ENCODE measurements around the gene NKAIN2.
"Not testable (repeated sequence)": the region's sequence is repeated elsewhere in the genome, so short reads cannot be mapped to it uniquely, and the experiment has no call there.

Gene NKAIN2

DNA sequence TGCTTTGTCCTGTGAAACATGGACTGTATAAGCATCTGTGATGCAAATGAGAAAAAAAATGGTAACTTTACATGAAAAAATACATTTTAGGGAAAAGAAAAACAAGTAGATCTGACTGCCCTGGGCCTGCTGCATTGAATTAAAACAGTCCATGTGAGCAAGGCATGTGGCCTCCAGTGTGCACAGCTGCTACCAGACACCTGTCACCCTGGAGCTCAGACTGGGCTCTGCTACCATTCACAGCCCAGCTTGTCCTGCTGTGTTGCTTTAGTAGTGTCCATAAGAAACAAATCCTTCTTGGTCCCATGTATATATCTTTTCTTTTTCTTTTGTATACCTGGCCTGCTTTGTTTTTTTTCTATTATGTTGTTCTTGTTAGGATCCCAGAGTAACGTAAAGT is 315.9 kb downstream of the NKAIN2 start:
- no peak for DNase-seq

DNA sequence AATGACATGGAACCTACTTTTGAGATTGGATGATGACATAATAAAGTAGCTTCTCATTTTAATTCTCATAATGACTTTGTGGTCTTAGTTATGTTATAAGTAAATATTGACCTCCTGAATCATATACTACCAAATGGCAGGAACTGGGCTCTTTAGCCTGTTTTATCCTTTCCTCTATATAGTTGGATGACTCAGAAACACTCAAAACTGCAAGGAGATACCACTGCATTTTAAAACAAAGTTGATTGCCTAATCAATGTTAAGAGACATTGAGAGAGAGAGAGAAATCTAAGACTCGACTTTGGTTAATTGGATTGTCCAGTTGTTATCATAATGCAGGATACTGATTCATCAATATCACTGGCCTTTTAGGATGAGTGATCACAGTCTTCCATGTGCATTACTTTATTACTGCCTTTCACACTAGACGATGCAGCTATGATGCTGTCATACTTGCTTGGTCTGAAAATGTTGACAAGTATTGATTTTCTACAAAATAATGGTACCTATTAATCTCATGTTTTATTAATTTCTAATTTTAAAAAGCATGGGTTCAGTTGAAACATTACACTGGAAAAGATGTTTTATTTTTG is 320.0 kb downstream of the NKAIN2 start:
- no peak for DNase-seq

DNA sequence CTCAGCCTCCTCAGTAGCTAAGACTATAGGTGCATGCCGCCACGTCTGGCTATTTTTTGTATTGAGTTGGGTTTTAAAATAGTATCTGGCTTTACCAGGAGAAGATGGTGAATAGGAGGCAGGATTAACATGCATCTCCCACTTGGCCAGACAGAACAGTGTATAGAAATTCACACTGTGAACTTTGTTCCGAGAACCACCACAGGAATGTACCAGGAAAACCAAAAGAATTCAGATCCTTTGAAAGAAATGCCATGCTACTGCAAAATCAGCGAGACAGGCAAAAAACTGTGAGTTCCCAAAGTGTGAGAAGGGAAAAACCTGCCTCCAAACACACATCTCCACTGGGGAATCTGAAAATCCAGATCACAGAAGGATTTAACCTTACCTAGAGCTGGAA is 327.6 kb downstream of the NKAIN2 start:
- DNase-seq = no peak

DNA sequence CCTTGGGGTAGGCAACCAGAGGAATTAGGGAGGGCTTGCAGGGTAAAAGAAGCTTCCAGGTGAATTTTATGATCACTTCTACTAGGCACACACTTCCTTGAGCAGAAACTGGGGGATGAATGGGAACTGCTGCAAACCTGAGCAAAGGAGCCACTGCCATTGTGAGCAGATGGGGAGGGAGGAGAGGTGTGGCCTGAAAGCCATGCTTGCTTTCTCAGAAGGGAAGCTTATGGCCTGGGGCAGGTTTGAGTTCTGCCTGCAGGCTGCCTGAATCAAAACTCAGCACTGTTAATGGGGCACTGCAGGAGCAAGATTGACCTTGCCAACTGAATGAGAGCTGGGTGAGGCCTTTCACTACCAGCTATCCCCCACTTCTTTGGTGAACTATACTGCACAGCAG is 328.1 kb downstream of the NKAIN2 start:
- no peak for DNase-seq

DNA sequence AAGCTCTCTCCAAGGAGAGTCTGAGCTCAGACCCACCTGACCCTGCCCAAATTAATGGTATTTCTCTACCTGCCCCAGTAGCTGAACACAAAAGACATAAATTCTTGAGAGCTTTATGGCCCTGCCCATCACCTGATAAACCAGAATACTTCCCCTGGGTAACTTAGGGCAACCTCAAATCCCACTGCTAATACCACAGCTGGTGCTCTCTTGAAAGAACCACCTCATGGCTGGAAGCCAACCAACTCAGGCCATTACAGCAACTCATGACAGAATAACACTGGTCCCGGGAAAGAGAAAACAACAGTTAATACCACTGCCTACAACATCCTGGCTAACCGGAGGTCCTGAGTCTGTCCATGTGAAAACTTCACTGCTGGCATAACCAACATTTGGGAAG is 328.6 kb downstream of the NKAIN2 start:
- no peak for DNase-seq

DNA sequence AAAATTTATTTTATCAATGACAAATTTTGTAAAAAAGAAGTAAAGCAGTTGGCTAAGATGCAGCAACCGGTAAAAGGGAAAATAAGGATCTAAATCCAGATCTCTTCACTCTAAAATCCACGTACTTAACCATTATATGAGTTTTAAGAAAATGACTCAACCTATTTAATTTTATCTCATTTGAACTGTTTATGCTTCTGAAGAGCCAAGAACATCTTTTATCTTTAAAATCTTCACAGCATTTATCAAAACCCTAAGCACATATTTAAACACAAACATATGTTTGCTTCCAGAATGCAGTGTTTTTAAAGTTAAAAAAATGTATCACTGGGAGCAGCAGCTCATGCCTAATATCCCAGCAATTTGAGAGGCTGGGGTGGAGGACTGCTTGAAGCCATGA is 339.2 kb downstream of the NKAIN2 start:
- no peak for DNase-seq

DNA sequence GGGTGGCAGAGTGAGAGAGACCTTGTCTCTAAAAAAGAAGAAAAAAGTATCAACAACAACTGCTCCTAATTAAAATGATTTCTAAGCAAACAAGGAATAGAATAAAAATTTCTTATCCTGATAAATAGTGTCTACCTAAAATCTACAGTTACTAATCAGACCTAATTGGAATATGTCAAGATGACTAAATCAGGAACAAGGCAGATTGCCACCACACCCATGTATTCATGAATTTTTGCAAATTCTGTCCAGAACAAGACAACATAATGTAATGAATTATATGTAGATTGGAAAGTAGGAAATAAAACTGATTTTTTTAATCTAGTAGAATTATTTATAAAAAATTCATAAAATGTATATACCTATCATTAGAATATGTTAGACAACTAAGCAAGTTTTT is 339.8 kb downstream of the NKAIN2 start:
- DNase-seq = no peak

DNA sequence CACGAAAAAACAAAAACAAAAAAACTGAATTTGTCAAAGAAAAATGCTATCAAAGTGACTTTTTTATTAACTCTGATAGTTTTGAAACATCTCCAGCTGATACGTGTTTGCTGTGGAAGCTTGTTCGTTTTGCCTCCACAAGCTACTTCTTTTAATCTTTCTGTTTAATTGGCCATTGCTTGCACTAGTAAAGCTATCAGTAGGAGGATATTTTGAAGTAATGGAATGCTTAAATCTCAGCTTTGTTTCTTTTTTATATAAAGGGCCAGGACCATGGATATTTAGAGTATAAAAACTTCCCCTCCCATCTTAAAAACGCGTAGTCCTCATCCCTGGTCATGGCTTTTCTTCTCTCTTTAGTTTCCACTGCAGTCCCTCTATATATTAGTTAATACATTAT is 344.0 kb downstream of the NKAIN2 start:
- DNase-seq = no peak

DNA sequence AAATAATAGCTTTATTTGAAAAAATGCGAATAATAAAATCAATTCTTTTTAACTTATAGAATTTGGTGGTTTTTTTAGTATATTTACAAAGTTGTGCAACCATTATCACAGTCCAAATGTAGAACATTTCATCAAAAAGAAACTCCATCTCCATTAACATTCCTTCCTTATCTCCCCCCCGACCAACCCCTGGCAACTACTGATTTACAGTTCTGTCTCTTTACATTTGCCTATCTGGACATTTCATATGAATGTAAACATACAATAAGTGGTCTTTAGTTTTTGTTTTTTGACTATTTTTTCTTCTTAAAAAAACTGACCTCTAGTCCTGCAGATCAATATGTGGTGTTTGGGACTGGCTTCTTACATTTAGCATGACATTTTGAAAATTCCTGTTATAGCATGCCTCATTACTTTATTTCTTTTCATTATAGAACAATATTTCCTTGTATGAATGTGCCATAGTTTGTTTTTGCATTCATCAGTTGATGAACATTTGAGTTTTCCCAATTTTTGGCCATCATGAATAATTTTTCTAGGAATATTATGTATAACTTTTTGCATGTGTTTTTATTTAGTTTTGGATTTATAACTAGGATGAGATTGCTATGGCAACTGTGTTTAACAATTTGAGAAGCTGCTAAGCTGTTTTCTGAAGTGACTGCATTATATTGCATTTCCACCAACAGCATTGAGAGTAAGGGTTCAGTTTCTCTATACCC is 344.7 kb downstream of the NKAIN2 start:
- no peak for DNase-seq

DNA sequence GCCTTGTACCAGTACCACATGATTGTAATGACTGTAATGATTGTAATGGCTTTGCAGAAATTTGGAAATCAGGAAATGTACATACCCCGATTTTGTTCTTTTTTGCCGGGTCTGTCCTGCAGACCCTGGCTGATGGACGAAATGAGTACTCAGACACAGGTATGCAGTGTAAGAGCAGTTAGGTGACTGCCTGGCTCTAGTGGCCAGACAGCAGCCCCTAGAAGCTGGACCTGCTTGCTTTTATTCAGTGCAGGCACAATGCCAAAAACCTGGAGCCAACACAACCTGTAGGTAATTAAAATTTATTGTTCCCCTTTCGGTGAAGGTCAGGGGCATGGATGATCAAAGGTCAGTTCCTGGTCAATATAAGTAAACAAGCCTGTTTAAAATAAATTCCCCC is 346.0 kb downstream of the NKAIN2 start:
- no peak for DNase-seq

DNA sequence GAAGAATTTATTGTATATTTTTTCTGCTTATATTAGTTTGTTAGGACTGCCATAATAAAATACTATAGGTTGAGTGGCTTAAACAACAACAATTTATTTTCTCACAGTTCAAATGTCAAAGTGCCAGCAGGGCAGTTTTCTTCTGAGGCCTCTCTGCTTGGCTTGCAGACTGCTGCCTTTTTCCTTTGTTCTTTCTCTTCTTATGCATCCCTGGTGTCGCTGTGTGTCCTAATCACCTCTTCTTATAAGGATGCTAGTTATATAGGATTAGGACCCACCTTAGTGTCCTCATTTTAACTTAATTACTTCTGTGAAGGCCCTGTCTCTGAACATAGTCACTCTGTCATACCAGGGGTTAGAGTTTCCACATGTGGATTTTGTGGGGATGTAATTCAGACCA is 354.4 kb downstream of the NKAIN2 start:
- no peak for DNase-seq

DNA sequence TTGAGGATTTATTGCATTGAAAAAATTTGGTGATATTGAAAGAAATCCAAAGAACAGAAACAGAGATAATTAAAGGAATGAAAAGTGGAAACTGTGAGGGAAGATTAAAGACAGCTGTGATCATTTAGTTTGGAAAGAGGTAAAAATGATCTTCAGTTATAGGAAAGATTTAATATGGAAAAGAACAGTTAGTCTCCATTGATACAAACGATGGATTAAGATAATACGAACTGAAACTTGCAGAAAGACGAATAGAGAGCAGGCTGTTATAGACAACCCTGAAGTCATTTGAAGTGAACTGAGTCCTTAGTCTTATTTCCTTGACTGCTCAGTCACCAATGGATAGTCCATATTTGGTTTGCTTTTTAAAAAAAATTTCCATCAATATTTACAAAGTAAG is 360.0 kb downstream of the NKAIN2 start:
- no peak for DNase-seq

DNA sequence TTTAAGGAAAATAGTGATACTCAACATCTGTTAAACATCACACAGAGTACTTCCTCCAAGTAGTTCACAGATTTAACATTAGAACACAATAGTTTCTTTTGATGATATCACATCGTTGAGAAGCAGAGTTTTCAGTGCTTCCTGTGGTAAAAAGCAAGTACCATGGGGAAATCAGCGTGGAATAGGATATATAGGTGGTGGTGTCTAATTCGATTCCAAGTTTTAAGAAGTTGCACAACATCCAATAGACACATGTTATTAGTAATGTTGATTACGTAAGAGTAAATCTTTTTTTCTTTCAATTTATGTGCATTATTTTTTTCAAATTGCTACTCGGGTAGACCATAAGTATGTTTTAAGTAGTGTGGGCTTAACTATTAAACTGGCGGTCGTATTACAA is 360.7 kb downstream of the NKAIN2 start:
- DNase-seq = no peak

DNA sequence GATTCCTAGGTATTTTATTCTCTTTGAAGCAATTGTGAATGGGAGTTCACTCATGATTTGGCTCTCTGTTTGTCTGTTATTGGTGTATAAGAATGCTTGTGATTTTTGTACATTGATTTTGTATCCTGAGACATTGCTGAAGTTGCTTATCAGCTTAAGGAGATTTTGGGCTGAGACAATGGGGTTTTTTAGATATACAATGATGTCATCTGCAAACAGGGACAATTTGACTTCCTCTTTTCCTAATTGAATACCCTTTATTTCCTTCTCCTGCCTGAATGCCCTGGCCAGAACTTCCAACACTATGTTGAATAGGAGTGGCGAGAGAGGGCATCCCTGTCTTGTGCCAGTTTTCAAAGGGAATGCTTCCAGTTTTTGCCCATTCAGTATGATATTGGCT is 363.6 kb downstream of the NKAIN2 start:
- DNase-seq = not testable (repeated sequence)

DNA sequence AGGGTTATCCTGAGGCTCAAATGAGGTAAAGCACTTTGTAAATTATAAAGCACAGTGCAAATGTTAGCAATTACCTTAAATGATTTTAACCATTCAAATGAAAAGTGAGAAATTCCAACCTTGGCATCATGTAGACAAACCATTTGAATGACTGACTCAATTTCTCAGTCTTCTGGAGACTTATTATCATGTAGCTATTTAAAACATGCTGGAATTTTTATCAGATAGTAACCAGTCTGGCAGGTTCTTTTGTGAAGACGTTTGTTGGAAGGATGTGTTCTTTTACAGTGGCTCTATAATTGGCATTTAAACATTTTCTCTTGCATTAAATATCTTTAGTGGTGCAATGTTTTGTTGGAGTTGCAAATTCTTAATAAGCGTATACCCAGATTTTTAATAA is 386.6 kb downstream of the NKAIN2 start:
- no peak for DNase-seq

DNA sequence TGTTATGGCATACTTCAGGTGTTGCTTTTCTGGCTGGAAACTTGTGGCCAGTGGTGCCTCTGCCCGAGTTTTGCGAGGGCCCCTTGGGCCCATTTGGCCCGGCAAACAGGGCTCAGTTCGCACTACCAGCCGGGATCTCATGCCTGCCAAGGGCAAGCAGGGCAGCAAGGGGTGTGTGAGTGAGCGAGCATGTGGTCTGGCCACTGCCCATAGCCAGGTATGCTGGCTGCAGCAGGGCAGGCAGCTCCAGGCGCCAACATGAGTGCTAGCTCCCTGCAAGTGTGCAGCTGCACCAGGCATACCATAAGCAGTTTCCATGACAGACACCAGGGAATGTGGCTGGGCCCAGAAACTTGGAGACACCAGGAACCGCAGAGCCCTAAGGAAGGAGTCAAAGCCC is 389.5 kb downstream of the NKAIN2 start:
- DNase-seq = no peak

DNA sequence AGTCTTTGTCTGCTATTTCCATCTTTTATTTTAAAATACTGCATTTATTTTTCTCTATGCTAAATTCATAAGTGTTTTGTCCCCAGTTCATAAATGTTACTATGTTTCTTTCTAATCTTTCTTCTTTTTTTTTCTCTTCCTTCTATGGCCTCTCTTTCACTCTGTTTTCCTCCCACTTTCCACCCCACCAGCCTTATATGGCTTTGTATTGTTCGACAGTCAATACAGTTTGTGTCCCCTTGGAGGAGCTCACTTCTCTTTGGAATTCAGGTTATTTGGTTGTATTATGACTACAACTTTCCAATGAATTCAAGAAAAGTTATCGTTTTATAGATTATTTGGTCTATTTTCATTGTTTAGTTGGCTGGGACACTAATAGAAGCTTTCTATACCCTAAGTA is 393.5 kb downstream of the NKAIN2 start:
- DNase-seq = no peak

DNA sequence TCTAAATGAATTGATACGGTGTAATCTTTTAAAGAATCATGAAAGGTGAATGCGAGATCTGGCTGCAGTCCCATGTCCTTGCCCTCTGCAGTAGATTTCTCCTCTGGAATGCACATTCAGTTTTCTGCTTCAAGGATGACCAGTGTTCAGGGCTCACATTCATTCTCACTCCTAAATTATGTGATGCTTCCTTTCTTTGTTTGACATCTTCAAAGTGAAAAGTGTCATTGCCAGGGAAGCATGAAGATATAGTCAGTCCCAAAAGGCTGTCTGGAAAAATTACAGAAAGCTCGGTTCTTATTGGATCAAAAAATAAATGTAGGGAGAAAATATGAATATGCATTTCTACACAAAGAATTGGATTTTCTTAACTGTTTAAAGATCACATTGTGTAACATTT is 395.6 kb downstream of the NKAIN2 start:
- no peak for DNase-seq

DNA sequence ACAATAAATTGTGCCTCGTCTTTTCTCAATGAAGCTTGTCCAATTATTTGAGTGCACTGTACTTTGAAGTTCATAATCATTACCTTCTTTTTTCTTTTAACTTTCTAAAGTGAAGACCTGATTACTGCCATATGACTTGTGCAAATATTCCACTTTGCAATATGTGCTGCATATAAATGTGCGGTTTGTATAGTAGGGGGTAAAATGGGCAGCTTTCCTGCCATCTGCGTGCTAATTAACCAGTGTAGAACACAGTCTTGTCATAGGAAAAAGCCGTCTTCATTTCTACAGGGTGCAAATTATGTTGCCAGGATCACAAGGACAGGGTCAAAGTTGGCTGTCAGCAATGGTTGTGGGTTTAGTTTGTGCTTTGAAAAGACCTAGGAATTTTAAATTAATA is 397.0 kb downstream of the NKAIN2 start:
- no peak for DNase-seq

DNA sequence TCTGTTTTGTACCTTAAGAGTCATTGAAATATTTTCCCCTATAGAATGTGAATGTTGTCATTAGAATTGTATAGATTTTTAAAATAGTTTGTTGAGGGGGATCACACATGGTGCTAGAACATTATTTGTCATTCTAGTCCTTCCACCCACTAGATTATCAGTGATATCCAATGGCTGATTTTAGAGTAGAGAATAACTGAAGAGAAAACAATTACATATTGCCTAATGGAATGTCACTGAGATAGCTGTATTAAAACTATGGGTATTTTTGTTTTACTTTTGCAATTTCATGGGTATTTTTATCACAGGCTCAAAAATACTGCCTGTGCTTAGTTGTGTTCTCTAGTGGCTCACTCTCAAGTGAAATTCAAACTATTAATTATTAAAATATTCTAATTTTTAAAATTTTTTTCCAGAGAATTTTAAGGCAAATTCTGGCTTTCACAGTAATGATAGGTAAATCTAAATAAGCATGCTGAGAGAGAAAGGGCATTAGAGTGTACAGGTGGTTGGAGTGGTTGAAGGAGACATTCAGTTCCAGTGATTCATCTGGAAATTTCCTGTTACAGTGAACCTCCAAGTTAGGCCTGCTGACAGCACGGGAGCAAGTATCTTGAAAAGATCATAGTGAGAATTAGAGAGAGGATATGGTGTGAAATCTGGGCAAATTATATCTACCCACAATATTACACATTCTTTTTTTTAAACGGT is 399.6 kb downstream of the NKAIN2 start:
- DNase-seq = no peak

DNA sequence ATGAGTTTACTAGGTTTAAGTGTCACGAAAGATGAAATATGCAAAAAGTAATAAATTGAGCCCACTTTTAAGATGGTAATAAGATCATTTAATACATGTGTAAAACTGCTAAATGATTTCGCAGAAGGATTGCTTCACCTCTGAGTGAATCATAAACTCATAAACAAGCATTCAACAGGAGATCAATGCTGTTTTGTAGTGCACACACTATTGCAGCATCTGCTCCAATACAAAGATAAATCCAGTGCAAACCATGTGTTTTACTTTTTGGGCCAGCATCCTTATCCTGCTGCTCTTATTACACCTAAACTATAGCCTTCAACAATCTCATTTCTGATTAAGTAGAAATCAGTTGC is 400.1 kb downstream of the NKAIN2 start:
- no peak for DNase-seq

DNA sequence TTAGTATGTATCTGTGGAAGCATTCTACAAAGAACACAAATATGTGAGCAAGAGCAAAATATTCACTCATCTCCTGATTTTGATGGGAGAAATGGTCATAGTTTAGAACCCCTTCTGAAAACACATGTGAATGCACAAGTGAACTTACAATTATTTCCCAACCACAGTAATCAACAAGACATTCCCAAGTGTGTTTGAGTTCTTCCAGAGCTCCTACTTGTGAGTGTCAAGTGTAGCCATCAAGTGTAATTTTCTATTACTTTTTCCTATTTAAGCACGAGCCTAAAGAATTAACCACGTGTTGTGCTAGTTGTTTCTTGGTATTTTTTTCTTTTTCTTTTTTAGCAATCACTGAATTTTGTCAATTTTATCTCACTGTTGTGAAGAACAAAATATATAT is 402.3 kb downstream of the NKAIN2 start:
- DNase-seq = no peak

DNA sequence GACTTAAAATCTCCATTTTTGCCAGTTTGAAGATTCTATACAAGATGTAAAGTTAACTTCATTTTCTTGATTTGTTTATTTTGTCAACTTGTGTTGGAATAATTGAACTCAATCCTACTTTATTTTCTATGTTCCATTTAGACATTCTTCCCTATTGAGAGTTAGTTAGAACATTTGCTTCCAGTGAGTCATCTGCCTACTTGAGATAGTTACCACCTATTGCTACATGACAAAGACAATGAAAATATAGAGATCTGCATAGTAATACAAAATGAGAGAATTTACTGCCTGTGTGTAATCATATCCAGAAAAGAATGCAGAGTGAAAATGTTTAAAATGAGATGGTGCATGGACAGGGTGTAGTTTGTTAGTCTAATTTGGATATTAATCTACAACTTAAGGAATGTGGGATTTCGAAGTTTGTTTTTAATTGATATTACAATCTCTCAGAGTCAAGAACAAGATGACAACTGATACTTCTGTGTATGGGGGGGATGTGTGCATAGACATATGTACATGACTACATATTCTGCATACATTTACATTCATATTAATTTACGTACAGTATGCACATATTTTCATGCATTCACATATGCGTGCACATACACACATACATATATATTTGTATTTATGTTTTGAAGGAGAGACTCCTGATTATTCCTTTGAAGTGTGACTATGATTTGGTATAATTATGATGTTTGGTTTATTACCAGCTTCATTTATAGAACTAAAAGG is 420.1 kb downstream of the NKAIN2 start:
- no peak for DNase-seq

DNA sequence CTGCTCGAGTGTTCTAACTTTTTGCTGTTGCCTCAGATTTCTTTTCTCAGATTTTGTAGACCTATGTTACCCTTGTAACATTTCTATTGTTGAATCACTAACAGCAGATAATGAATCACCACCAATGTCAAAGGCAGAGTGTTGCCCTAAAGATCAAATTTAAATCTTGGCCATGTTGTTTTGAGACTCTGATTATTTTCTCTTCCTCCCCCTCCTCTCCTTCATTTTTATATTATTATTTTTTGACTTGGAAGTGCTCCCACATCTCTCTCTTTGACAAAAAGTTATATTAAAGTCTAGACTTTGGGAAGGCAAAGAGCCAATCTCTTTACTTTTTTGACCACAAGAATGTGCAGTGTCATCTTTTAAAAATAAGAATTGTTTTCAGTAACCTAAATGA is 422.7 kb downstream of the NKAIN2 start:
- no peak for DNase-seq

Data from RPMI8226 (cell line).